ENCODE measurements around the gene CCNYL1.

CCNYL1 gene

GRCh38 chr2:207681431-207681830 lies 30.0 kb upstream of the CCNYL1 start:
- no peaks in the 10 kb centered on the region for H3K27me3 ChIP-seq (ENCODE audit: low read depth, low read length)
- H3K4me1 ChIP-seq (ENCODE audit: low read length): peaks cover 6% of the 10 kb centered on the region
- no peak overlapping the region for H3K27ac ChIP-seq (ENCODE audit: low read length)
- no peak overlapping the region for H3K4me3 ChIP-seq (ENCODE audit: low read length)
- H3K4me2 ChIP-seq (ENCODE audit: low read length): no peak overlapping the region
- no peaks in the 10 kb centered on the region for H3K79me2 ChIP-seq (ENCODE audit: low read length)
- H3K9me3 ChIP-seq (ENCODE audit: insufficient read depth, low read length): no peaks in the 10 kb centered on the region
- H4K20me1 ChIP-seq (ENCODE audit: insufficient read depth, low read length): no peaks in the 10 kb centered on the region
- TF ChIP-seq EZH2phosphoT487 (IDR thresholded peaks at IDR 0.05; ENCODE audit: low read depth): no peak
- no peak for TF ChIP-seq CTCF (IDR thresholded peaks at IDR 0.05; ENCODE audit: low read depth, low read length)
- H3K36me3 ChIP-seq (replicated peaks; ENCODE audit: low read depth, low read length): peaks cover 11% of the 10 kb centered on the region
- H2AFZ ChIP-seq (ENCODE audit: low read depth, low read length): no peak overlapping the region
- H3K9ac ChIP-seq (ENCODE audit: low read length): no peak overlapping the region

GRCh38 chr2:207682557-207682956 lies 28.9 kb upstream of the CCNYL1 start:
- no peaks in the 10 kb centered on the region for H3K27me3 ChIP-seq (ENCODE audit: low read depth, low read length)
- peaks cover 6% of the 10 kb centered on the region for H3K36me3 ChIP-seq (replicated peaks; ENCODE audit: low read depth, low read length)
- no peaks in the 10 kb centered on the region for H3K9me3 ChIP-seq (ENCODE audit: insufficient read depth, low read length)
- TF ChIP-seq EZH2phosphoT487 (IDR thresholded peaks at IDR 0.05; ENCODE audit: low read depth) (no peak), CTCF (IDR thresholded peaks at IDR 0.05; ENCODE audit: low read depth, low read length) (no peak)
- no peak overlapping the region for H3K9ac ChIP-seq (ENCODE audit: low read length)
- H3K79me2 ChIP-seq (ENCODE audit: low read length): no peaks in the 10 kb centered on the region
- H2AFZ ChIP-seq (ENCODE audit: low read depth, low read length): no peak overlapping the region
- no peak overlapping the region for H3K4me3 ChIP-seq (ENCODE audit: low read length)
- H3K27ac ChIP-seq (ENCODE audit: low read length): no peak overlapping the region
- H3K4me1 ChIP-seq (ENCODE audit: low read length): peaks cover 6% of the 10 kb centered on the region
- no peaks in the 10 kb centered on the region for H4K20me1 ChIP-seq (ENCODE audit: insufficient read depth, low read length)
- H3K4me2 ChIP-seq (ENCODE audit: low read length): no peak overlapping the region

GRCh38 chr2:207683438-207683837 lies 28.0 kb upstream of the CCNYL1 start:
- Histone ChIP-seq H3K9me3 (ENCODE audit: insufficient read depth, low read length) (no peaks in the 10 kb centered on the region), H2AFZ (ENCODE audit: low read depth, low read length) (no peak overlapping the region), H3K27ac (ENCODE audit: low read length) (no peak overlapping the region), H3K4me3 (ENCODE audit: low read length) (no peak overlapping the region), H3K9ac (ENCODE audit: low read length) (no peak overlapping the region), H4K20me1 (ENCODE audit: insufficient read depth, low read length) (no peaks in the 10 kb centered on the region), H3K79me2 (ENCODE audit: low read length) (no peaks in the 10 kb centered on the region), H3K36me3 (replicated peaks; ENCODE audit: low read depth, low read length) (peaks cover 6% of the 10 kb centered on the region), H3K27me3 (ENCODE audit: low read depth, low read length) (no peaks in the 10 kb centered on the region), H3K4me1 (ENCODE audit: low read length) (peaks cover 8% of the 10 kb centered on the region), H3K4me2 (ENCODE audit: low read length) (no peak overlapping the region)
- TF ChIP-seq EZH2phosphoT487 (IDR thresholded peaks at IDR 0.05; ENCODE audit: low read depth) (no peak), CTCF (IDR thresholded peaks at IDR 0.05; ENCODE audit: low read depth, low read length) (no peak)

GRCh38 chr2:207683879-207684627 lies 27.4 kb upstream of the CCNYL1 start:
- no peak overlapping the region for H2AFZ ChIP-seq (ENCODE audit: low read depth, low read length)
- H3K36me3 ChIP-seq (replicated peaks; ENCODE audit: low read depth, low read length): peaks cover 6% of the 10 kb centered on the region
- peaks cover 14% of the 10 kb centered on the region for H3K4me1 ChIP-seq (ENCODE audit: low read length)
- H3K4me2 ChIP-seq (ENCODE audit: low read length): no peak overlapping the region
- no peak overlapping the region for H3K9ac ChIP-seq (ENCODE audit: low read length)
- H3K4me3 ChIP-seq (ENCODE audit: low read length): no peak overlapping the region
- H3K79me2 ChIP-seq (ENCODE audit: low read length): no peaks in the 10 kb centered on the region
- no peak overlapping the region for H3K27ac ChIP-seq (ENCODE audit: low read length)
- no peaks in the 10 kb centered on the region for H3K9me3 ChIP-seq (ENCODE audit: insufficient read depth, low read length)
- no peaks in the 10 kb centered on the region for H3K27me3 ChIP-seq (ENCODE audit: low read depth, low read length)
- TF ChIP-seq CTCF (IDR thresholded peaks at IDR 0.05; ENCODE audit: low read depth, low read length) (no peak), EZH2phosphoT487 (IDR thresholded peaks at IDR 0.05; ENCODE audit: low read depth) (no peak)
- H4K20me1 ChIP-seq (ENCODE audit: insufficient read depth, low read length): no peaks in the 10 kb centered on the region

Measured in OCI-LY3 (cell line).